DMS79 (cell line): ENCODE results near the gene CDH23.

ENCODE experiments used
- DNase-seq: peaks from one replicate; lab custom pipeline; 2025; lab: John Stamatoyannopoulos, UW

CDH23 gene

GRCh38 chr10:71538608-71539260 is 142.0 kb downstream of the CDH23 start:
- DNase-seq: no peak

GRCh38 chr10:71539442-71540118 is 142.9 kb downstream of the CDH23 start:
- DNase-seq: no peak

DNA sequence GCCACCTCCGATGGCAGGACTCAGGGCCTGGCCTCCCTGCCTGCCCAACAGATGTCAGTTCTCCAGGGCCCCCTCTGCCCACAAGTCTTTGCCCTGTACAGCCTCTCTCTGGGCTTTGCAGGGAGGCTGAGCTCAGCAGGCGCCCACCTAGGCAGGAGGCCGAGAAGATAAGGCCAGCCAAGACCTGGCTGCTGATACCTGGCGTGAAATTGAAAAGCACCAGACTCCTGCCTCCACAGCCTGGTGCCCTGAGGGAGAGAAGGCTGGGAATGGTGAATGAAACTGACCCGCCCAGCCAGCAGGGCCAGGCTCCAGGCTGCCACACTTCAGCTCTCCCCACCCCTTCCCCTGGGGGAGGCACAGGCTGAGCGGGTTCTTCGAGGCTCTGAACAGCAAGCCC is 145.8 kb downstream of the CDH23 start:
- no peak for DNase-seq

- DNase-seq: no peak
These were observed 147.0 kb downstream of the CDH23 start for GRCh38 chr10:71543608-71544170.

DNA sequence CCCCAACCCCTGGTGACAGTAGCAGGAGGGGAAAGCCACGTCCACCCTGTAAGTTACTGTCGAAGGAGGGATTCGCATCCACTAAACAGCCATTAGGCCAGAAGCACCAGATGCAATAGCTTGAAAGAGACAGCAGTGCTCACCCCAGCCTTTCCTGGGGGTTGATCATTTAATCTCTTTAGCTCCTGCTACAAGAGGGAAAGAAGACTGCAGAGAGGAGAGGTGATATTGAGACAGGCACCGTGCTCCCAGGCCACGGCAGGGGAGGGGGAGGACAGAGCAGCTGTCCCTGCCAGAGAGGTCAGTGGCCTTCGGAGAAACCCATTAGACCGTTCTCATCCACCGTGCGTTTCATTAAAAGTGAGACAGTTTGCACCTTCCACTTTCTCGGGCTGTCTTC is 148.3 kb downstream of the CDH23 start:
- DNase-seq: no peak

GRCh38 chr10:71546220-71546619 is 149.5 kb downstream of the CDH23 start:
- DNase-seq: no peak

DNA sequence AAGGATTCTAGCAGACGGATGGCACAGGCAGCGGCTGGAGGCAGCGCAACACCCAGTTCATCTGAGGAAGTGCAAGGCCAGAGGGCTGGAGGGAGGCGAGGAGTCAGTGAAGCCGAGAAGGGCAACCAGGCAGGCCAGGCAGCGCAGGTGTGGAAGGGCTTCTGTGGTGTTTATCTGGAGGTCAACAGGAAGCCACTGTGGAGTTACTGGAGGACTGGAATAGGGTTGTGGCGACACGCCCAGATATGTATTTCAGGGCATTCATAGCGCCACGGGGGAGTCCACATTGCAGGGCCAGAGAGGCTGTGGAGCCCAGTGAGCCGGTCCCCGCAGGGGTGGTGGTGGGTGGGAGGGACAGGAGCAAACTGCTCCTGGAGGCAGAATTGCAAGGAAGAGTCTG is 150.6 kb downstream of the CDH23 start:
- no peak for DNase-seq

GRCh38 chr10:71547876-71548846 is 151.4 kb downstream of the CDH23 start:
- no peak for DNase-seq

DNA sequence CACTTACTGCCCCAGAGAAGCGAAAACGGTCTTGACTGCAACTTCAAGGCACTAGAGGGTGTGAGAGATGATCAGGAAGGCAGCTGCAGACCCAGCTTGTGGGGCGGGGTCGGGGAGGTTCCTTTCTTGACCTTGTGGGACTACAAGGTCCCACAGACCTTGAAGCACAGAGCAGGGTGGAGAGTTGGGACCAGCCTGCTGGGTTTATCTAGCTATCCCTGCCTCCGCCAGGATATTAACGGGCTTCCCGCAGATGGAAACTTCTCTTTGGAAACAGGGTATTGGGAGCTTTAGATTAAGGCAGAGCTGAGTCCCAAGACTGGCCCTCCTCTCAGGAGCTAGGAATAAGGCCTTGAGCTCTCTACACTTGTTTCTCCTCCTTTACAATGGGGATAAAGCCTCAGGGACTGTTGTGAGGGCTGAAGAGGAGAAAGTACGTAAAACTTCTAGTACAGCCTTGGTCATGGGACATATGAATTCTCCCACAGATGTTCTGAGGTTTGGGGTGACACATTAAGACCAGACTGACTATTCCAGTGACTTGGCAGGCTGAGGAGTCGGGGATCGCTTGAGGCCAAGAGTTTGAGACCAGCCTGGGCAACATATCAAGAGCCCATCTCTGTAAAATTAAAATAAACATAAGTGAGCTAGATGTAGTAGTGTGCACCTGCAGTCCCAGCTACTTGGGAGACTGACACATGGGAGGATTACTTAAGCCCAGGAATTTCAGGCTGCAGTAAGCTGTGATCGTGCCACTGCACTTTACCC is 153.2 kb downstream of the CDH23 start:
- no peak for DNase-seq

GRCh38 chr10:71550628-71551027 is 153.9 kb downstream of the CDH23 start:
- DNase-seq: no peak

DNA sequence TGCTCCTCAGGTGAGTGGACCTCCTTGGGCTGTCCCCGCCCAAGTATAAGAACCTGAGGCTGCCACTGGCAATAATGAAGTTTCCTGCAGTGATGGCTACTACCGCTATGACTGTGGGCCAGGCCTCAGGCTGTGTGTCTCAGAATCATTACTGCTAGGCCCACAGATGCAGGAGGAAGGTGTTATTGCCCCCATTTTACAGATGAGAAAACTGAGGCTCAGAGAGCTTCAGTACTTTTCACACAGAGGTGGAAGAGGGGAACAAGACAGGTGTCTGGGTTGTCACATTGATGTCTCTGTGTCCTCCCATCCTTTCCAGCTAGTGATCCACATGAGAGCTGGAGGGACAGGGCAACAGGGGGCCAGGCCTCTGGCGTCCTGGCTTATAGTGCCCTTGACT is 155.2 kb downstream of the CDH23 start:
- DNase-seq: no peak

GRCh38 chr10:71553432-71553831 is 156.7 kb downstream of the CDH23 start:
- DNase-seq: no peak

- no peak for DNase-seq
These were observed 158.0 kb downstream of the CDH23 start for GRCh38 chr10:71554671-71555070.

- DNase-seq: no peak
These were observed 158.5 kb downstream of the CDH23 start for GRCh38 chr10:71555087-71555723.

DNA sequence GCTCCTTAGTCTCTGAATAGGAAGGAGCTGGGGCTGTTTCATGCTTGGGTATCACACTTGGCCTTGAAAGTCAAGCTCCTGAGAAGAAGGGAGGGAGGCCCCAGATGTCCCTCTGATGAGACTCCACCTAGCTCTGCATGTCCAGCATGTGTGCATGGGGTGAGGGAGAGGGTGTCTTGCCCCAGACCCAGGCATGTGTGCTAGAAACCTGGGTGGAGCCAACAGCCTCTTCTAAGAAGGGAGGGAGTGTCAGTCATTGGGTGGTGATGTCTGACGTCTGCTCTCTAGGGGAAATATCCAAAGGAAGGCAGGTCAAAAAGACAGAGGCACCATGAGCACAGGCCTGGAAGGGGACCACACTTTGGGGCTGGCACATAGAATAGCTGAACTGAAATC is 159.0 kb downstream of the CDH23 start:
- DNase-seq: no peak

DNA sequence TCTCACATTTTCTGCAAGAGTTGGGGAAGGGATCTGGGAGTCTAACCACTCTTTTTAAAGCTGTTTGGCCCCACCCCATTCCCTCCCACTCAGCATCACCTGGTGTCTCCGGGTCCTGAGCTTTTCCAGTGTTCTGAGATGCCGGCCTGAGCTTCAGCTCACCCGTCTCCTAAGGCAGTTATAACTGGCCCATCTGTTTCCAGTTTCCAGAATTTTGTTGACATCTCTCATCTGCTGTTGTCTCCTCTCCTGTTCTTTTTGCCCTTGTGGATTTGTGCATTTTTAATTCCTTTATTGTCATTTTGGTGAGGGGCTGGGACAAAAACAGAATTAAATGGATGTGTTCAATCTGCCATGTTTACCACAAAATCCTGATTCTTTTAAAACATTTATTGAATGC is 162.3 kb downstream of the CDH23 start:
- no peak for DNase-seq

DNA sequence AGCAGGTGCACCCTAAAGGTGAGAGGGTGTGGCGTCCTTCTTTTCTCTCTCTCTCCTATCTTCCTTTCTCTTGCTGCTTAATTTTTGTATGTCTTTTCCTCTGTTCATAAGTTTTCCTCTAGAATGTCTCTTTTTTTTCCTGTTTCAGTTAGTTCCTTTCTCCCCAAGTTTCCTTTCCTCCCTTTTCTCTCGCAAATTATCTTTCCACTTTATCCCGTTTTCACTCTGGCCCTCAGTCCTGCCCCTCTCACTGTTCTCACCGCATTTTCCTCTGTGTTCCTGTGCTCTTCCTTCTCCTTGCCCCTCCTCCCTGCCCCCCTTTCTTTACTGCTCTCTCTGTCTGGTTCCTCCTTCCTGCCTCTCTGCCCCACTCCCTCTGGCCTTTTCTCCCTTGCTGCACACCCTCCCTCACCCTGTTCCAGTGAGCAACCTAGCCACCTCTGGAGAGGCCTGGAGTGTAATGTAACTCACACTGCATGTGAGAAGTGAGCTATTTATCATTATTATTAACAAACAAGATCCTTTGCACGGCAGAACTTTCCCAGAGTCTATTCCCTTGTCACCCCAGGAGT is 164.4 kb downstream of the CDH23 start:
- DNase-seq: no peak

DNA sequence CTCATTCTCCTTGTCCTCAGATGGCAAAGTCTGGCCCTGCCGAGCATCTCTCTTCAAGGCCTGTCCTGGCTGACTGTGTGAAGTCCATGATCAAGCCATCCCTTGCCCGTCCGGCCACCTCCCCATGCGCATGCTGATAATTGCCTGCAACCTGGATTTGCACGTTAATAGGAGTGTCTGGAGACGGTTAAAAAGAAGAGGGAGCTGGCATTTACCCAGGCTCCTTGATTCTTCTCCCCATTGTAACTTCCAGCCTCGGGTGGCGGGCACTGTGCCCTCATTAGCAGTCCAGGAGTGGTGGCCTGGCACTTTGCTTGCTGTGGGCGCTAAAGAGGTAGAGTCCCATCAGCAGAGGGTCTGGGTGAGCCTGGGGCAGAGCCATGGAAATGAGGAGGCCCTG is 165.5 kb downstream of the CDH23 start:
- DNase-seq: no peak

GRCh38 chr10:71562904-71563303 is 166.2 kb downstream of the CDH23 start:
- DNase-seq: no peak

- DNase-seq: peak; percentile 52
These were observed 167.6 kb downstream of the CDH23 start for GRCh38 chr10:71564194-71564820.
